HCT116 (cell line): Measurements from ENCODE around the gene F7. TPM values are rescaled to one million over a fixed set of nuclear protein-coding genes. Genes with fewer than 3 reads are reported as not detected.

Experiments
- ATAC-seq: fragments of 200-7000 bp; cut with Tn5 transposase; 2 replicates; pipeline ENCODE4 v1.9.1; 2020; ENCODE audit warnings: mild to moderate bottlenecking, moderate library complexity
- BruUV-seq: library from RNA; stranded (reverse); fragments of 400-500 nt; replicated peaks from 2 replicates; lab custom pipeline; 2021; lab: Mats Ljungman, UMichigan
- CTCF ChIA-PET: fragments of 300-600 bp; sonication (Branson Sonifier 250); formaldehyde crosslinking; loops from one replicate; lab custom pipeline; 2021; ENCODE audit warnings: antibody characterized with exemption; lab: Charles Lee
- POLR2A ChIA-PET: fragments of 300-600, 350-600 bp; sonication (Branson Sonifier 250); formaldehyde crosslinking; loops from one replicate; lab custom pipeline; 2021; ENCODE audit warnings: antibody characterized with exemption; lab: Charles Lee
- RAD21 ChIA-PET, 2 experiments: fragments of 300-600 bp; sonication (Branson Sonifier 250); formaldehyde crosslinking; loops; one replicate each; lab custom pipeline; 2023; ENCODE audit warnings: low total read pairs in 2 of 2; ENCODE audit not compliant: uncharacterized antibody in 2 of 2, unreplicated experiment in 2 of 2, low non-redundant PET in 1 of 2; lab: Charles Lee
- DNase-seq: peaks from one replicate; pipeline ENCODE4 v3.0.0-alpha.2; 2010; ENCODE audit warnings: low read depth, low spot score
- H2AFZ ChIP-seq: fragments of 200-600 bp; shearing (Covaris generic), sonication (generic); 2 replicates; pipeline ENCODE4 v1.6.1; 2017; ENCODE audit warnings: low read depth, mixed run types, mixed read lengths, antibody characterized with exemption, low read length; ENCODE audit not compliant: poor library complexity, severe bottlenecking
- H3K27ac ChIP-seq: 2 replicates; pipeline ENCODE4 v1.5.1; 2012; ENCODE audit warnings: low read depth, low read length
- H3K27me3 ChIP-seq: fragments of 200-600 bp; sonication (generic); 2 replicates; pipeline ENCODE4 v1.6.1; 2016; ENCODE audit warnings: mixed run types, low read length, mixed read lengths; ENCODE audit not compliant: insufficient read depth
- H3K36me3 ChIP-seq, 2 experiments: fragments of 200-500 bp in 1 of 2; fragments of 200-600 bp in 1 of 2; sonication (Bioruptor generic) in 1 of 2; sonication (generic) in 1 of 2; 2 replicates each; pipeline versions ENCODE4 v1.5.1 to v1.6.1; 2014 to 2016; ENCODE audit warnings: low read length in 2 of 2, inconsistent platforms in 1 of 2, mixed read lengths in 1 of 2, mixed run types in 1 of 2; ENCODE audit not compliant: insufficient read depth in 2 of 2, control insufficient read depth in 1 of 2
- H3K4me1 ChIP-seq, 2 experiments: fragments of 200-600 bp in 1 of 2; sonication (generic) in 1 of 2; 2 replicates each; pipeline versions ENCODE4 v1.5.1 to v1.6.1; 2012 to 2017; ENCODE audit warnings: low read length in 2 of 2, inconsistent platforms in 1 of 2, mild to moderate bottlenecking in 1 of 2, mixed read lengths in 1 of 2, mixed run types in 1 of 2, moderate library complexity in 1 of 2; ENCODE audit not compliant: insufficient read depth in 2 of 2, control insufficient read depth in 1 of 2
- H3K4me2 ChIP-seq: fragments of 200-600 bp; sonication (generic); 2 replicates; pipeline ENCODE4 v1.6.1; 2017; ENCODE audit warnings: mixed run types, low read length, mixed read lengths
- H3K4me3 ChIP-seq, 2 experiments: fragments of 200-600 bp in 1 of 2; sonication (generic) in 1 of 2; replicated peaks in 1 of 2; 2 replicates each; pipeline ENCODE4 v1.5.1; 2011 to 2016; ENCODE audit warnings: low read length in 2 of 2, control low read depth in 1 of 2, low read depth in 1 of 2, mild to moderate bottlenecking in 1 of 2, mixed read lengths in 1 of 2, mixed run types in 1 of 2
- H3K79me2 ChIP-seq: fragments of 200-600 bp; sonication (generic); 2 replicates; pipeline ENCODE4 v1.6.1; 2017; ENCODE audit warnings: mild to moderate bottlenecking, mixed run types, low read length, moderate library complexity, mixed read lengths; ENCODE audit not compliant: insufficient read depth
- H3K9ac ChIP-seq: fragments of 200-600 bp; sonication (generic); 2 replicates; pipeline ENCODE4 v1.6.1; 2016; ENCODE audit warnings: low read length, mixed read lengths
- H3K9me2 ChIP-seq: fragments of 200-600 bp; sonication (generic), shearing (Covaris generic); 2 replicates; pipeline ENCODE4 v1.6.1; 2017; ENCODE audit warnings: mixed run types, mild to moderate bottlenecking, moderate library complexity; ENCODE audit not compliant: insufficient read depth
- H3K9me3 ChIP-seq, 2 experiments: fragments of 200-500 bp in 1 of 2; fragments of 200-600 bp in 1 of 2; sonication (Bioruptor generic) in 1 of 2; sonication (generic) in 1 of 2; 2 replicates each; pipeline ENCODE4 v1.6.1; 2014 to 2017; ENCODE audit warnings: low read length in 2 of 2, mixed read lengths in 2 of 2, inconsistent platforms in 1 of 2, low read depth in 1 of 2, mild to moderate bottlenecking in 1 of 2, mixed run types in 1 of 2, moderate library complexity in 1 of 2; ENCODE audit not compliant: control insufficient read depth in 1 of 2, insufficient read depth in 1 of 2
- H4K20me1 ChIP-seq: fragments of 200-600 bp; sonication (generic), shearing (Covaris generic); 2 replicates; pipeline ENCODE4 v1.6.1; 2017; ENCODE audit warnings: mixed run types, mild to moderate bottlenecking, moderate library complexity; ENCODE audit not compliant: insufficient read depth
- CTCF ChIP-seq, 3 experiments: fragments of 200-600 bp in 1 of 3; sonication (generic) in 1 of 3; IDR thresholded peaks in 2 of 3; conservative IDR thresholded peaks in 1 of 3; 2 replicates each; pipeline ENCODE4 v1.5.1; 2012 to 2017; ENCODE audit warnings: low read depth in 2 of 3, low read length in 2 of 3, antibody characterized with exemption in 1 of 3, borderline replicate concordance in 1 of 3, control low read depth in 1 of 3, mild to moderate bottlenecking in 1 of 3, mixed read lengths in 1 of 3, mixed run types in 1 of 3, moderate library complexity in 1 of 3; ENCODE audit not compliant: insufficient read depth in 1 of 3
- ELF1 ChIP-seq: IDR thresholded peaks from 2 replicates; pipeline ENCODE4 v1.6.1; 2012; ENCODE audit warnings: low read depth, borderline replicate concordance
- EZH2phosphoT487 ChIP-seq: fragments of 200-600 bp; IDR thresholded peaks from 2 replicates; pipeline ENCODE4 v1.6.1; 2018; ENCODE audit warnings: antibody characterized with exemption, borderline replicate concordance
- RAD21 ChIP-seq: IDR thresholded peaks from 2 replicates; pipeline ENCODE4 v1.6.1; 2012; ENCODE audit warnings: low read depth, mild to moderate bottlenecking
- ZBTB33 ChIP-seq: IDR thresholded peaks from 2 replicates; pipeline ENCODE4 v1.6.1; 2011; ENCODE audit warnings: mild to moderate bottlenecking, low read length, moderate library complexity; ENCODE audit not compliant: insufficient replicate concordance; ENCODE audit errors: extremely low read depth
- intact Hi-C: fragments of 100-400 bp; cut with micrococcal nuclease; formaldehyde crosslinking; loops from 2 replicates; pipeline ENCODE4 v1.10.0; 2022
- total RNA-seq: library from RNA; stranded (reverse); gene quantifications from one replicate; pipeline ENCODE4 v1.2.1, GENCODE V29; 2021; ENCODE audit not compliant: unreplicated experiment

Gene F7
- total RNA-seq, 1 experiment from 2014 or later = not detected

GRCh38 chr13:113088691-113089020 is 16.9 kb upstream of the F7 start:
- DNase-seq (no peak), ATAC-seq (no peak)
- H3K36me3 ChIP-seq = no peaks in the 10 kb centered on the region
- H3K9me2 ChIP-seq = no peaks in the 10 kb centered on the region
- ChIA-PET CTCF (no interaction called here), RAD21 (no interaction called here), POLR2A (no interaction called here)
- no peak overlapping the region for H3K9ac ChIP-seq
- no TSS peak for BruUV-seq
- H3K27me3 ChIP-seq = no peaks in the 10 kb centered on the region
- H3K9me3 ChIP-seq = no peaks in the 10 kb centered on the region
- H4K20me1 ChIP-seq = no peaks in the 10 kb centered on the region
- H3K79me2 ChIP-seq = no peaks in the 10 kb centered on the region
- no peak overlapping the region for H3K4me2 ChIP-seq
- no peak overlapping the region for H3K4me3 ChIP-seq
- intact Hi-C loops = loop anchor here (10.0 kb wide), 1 partner anchor 66 kb away; the partner anchor contains the start of gene PROZ
- no peak overlapping the region for H3K27ac ChIP-seq
- peaks cover 3 to 6% of the 10 kb centered on the region in 2 experiments; a peak in 2 of 4 replicates for H3K4me1 ChIP-seq
- TF ChIP-seq EZH2phosphoT487 = no peak
- TF ChIP-seq CTCF (IDR thresholded peaks at IDR 0.05 in 2 of 3, conservative IDR thresholded peaks at IDR 0.05 in 1 of 3; ENCODE audit: borderline replicate concordance in 1 of 3, insufficient read depth in 1 of 3, low read depth in 2 of 3, low read length in 2 of 3) = no peak
- TF ChIP-seq ZBTB33 = no peak
- no peak for TF ChIP-seq ELF1
- TF ChIP-seq RAD21 = no peak
- H2AFZ ChIP-seq = no peak overlapping the region
